AG08395 (cell line): ENCODE measurements around the gene UBE2L3.
"Not testable (repeated sequence)": the region's sequence is repeated elsewhere in the genome, so short reads cannot be mapped to it uniquely, and the experiment has no call there.

Source experiments
- DNase-seq: peaks from one replicate; pipeline ENCODE4 v3.0.0; 2012; ENCODE audit warnings: mixed read lengths, low spot score

UBE2L3 gene

DNA sequence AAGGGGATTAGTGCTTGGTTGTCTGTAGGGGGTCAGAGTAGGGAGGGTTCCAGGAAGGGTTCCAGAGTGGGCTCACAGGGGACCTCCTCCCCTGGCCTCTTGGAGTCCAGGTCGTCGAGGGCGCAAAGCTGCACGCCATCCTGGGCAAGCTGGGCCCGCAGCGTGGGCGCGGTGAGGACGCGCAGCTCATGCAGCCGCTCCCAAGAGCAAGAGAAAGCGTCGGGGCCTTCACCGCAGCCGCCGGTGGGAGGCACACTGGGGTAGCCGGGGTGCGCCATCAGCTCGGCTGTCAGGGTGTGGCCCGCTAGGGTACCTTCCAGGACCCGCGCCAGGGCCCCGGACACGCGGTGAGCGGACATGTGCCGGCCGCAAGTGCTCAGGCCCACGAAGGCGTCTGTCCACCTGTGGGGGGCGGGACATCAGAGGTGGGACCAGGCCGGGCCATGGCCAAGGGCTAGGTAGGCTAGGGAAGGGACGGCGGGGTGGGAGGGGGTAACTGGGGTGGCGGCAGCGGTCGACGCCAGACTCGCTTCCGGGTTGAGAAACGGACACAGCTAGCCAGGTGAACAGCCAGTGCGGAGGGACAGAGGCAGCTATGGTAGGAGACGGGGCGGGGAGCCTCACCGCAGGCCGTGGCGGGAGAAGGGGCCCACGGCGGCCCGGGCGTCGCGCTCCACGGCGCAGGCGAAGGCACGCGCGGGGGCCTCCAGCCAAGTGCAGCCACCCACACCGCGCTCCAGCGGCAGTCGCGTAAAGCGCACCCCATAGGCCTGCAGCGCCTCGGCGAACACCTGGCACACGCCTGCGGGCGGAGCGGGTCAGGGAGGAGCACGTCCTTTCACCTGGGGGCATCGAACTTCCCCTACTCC, 61.1 kb downstream of the UBE2L3 start:
- no peak for DNase-seq

GRCh38 chr22:21629255-21630149, 62.0 kb downstream of the UBE2L3 start, which contains the start of gene YDJC:
TSS of gene YDJC (minus strand) at chr22:21630022. CDS start at chr22:21630014, 8 bp downstream.
- peak; percentile 95 for DNase-seq

GRCh38 chr22:21631025-21631424, 63.5 kb downstream of the UBE2L3 start:
- no peak for DNase-seq

DNA sequence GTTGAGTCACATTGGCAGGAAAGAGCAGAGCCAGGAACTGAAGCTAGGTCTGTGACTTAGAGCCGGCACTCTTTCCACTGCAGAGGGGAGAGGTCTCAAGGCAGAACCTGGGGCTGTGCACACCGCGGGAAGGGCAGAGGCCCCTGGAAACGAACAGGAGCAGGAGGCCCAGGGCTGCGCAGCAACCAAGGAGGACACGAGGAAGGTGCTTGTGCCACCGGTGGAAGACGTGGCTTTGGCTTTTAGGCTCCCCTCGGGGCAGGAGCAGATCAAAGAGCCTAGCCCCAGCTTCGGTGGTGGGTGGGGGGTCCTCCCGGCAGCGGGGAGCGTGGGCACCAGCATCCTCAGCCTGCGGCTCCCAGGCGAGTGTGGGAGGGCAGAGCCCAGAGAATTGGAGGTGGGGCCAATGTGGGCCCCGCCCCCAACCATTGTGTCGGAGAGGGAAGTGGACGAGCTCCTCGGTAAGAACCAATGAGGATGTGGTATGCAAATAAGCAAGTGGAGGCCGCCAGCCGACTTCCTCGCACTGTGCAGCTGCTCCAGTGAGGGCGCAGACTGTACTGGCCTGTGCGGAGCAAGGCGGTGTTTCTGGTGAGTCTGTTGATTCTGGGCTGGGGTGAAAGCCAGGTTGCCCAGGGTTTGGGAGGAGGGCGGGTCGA, 64.9 kb downstream of the UBE2L3 start, which contains the start of gene CCDC116:
Gene CCDC116, plus strand, starts transcription at position 524 of the 659 bp plus-strand sequence. CDS start 422 bp downstream, outside the sequence.
- no peak for DNase-seq

- DNase-seq = no peak
These were observed 65.4 kb downstream of the UBE2L3 start for GRCh38 chr22:21632931-21633330.

GRCh38 chr22:21633481-21633880, 66.0 kb downstream of the UBE2L3 start:
- no peak for DNase-seq

DNA sequence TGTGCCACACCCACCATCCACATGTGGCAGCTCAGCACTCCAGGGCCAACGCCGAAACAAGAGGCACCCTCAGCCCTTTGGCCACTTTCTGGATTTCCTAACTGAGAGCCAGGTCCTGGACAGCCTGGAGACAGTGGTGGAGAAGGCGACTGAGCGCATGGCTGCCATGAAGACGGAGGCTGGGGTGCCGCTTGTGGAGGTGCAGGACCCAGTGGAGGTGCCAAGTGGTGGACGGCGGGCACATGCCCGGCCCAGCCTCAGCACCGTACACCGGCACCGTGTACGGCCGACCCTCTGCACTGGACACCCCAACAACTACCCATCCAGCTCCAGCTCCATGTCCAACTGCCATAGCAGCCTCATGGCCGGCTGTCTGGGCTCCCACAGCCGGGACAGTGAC, 66.6 kb downstream of the UBE2L3 start:
- DNase-seq = no peak

GRCh38 chr22:21634844-21635243, 67.3 kb downstream of the UBE2L3 start:
- no peak for DNase-seq

- no peak for DNase-seq
These were observed 68.4 kb downstream of the UBE2L3 start for GRCh38 chr22:21635771-21636510.

DNA sequence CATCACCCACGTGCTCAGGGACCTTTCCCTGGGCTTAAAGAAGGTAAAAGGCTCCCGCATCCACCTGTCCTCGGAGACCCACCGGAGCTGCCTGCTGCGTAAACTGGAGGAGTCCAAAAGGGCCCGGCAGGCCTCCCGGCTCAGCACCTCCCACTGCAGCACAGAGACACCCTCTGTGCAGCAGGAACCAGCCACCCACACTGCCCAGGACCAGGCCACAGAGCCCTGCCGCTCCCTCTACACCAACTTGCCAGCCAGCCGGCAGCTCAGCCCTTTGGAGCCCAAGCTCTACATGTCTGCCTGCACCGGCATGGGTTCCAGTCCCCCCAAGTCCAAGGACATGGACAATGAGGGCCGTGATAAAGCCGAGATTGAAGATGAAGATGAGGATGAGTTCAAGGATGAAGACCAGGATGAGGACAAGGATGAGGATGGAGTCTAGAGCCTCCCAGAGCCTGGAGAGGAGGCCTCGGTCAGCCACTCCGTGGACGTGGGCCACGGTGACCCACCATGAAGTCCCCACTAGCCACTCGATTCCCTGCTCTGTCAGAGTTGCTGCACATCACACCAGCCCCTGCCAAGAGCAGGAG, 69.2 kb downstream of the UBE2L3 start:
- DNase-seq = no peak

- DNase-seq = not testable (repeated sequence)
These were observed 69.9 kb downstream of the UBE2L3 start for GRCh38 chr22:21637450-21637849.

DNA sequence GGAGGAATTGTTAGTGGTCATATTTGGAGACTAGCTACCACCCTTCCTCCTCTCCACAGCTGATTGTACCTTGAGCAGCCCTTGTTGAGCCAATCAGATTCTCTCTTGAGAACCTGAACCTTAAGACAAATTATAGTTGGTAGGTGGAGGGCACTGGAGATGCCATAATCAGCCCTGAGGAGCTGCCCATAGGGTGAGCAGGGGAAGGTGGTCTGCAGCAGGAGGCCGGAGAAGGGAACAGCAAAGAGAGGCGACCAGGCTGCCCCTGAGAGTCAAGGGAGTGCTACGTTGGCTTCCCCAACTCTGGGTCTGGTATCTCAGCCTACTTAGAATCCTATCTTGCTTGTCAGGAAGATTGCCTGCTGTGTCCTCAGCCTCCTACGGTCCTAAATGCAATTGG, 71.8 kb downstream of the UBE2L3 start:
- no peak for DNase-seq

DNA sequence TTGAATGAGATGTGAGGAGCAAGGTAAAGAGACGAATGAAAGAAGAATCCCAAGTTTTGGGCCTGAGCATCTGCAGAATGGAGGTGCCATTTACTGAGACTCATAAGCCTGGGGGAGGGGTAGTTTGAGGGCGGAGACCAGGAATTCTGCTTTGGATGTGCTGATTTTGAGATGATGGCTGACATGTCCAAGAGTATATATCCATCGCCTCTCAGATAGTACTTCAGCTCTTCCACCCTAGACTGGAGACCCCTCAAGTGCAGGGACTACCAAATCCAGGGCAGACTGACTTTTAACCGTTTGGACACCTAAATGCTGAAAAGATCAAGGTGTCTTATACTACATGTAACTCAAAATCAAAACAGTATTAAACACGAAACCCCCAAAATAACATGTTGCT, 73.3 kb downstream of the UBE2L3 start:
- no peak for DNase-seq

- DNase-seq = peak; percentile 64
These were observed 73.9 kb downstream of the UBE2L3 start for GRCh38 chr22:21641417-21641788.

DNA sequence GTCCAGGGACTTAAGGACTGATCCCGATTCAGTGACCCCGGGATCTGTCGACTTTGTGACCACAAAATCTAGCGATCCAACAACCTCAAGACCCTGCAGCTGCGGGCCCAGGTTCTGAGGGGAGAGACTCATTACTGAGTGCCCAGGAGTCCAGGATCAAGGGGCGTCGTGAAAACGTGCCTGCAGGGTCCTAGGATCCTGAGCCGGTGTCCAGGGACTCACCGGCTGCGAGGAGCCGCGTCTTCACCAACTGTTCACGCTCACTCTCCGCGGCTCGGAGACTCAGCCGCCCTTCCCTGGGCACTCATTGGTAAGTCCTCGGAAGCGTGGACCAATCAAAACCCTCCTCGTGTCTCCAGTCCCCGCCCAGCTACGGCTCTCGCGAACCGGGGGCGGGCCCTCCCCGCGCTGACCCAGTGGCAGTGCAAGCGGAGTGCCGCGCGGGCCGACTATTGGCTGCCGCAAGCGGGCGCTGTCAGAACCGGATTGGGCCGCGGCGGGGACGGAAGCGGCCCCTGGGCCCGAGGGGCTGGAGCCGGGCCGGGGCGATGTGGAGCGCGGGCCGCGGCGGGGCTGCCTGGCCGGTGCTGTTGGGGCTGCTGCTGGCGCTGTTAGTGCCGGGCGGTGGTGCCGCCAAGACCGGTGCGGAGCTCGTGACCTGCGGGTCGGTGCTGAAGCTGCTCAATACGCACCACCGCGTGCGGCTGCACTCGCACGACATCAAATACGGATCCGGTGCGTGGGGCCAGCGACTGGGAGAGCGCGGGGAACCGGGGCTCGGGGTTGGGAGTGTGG, 74.5 kb downstream of the UBE2L3 start, which contains the start of gene SDF2L1:
Gene SDF2L1, plus strand, starts transcription at position 514 of the 795 bp plus-strand sequence. Its CDS starts 35 bp downstream, at position 549.
- peak; percentile 99 for DNase-seq

DNA sequence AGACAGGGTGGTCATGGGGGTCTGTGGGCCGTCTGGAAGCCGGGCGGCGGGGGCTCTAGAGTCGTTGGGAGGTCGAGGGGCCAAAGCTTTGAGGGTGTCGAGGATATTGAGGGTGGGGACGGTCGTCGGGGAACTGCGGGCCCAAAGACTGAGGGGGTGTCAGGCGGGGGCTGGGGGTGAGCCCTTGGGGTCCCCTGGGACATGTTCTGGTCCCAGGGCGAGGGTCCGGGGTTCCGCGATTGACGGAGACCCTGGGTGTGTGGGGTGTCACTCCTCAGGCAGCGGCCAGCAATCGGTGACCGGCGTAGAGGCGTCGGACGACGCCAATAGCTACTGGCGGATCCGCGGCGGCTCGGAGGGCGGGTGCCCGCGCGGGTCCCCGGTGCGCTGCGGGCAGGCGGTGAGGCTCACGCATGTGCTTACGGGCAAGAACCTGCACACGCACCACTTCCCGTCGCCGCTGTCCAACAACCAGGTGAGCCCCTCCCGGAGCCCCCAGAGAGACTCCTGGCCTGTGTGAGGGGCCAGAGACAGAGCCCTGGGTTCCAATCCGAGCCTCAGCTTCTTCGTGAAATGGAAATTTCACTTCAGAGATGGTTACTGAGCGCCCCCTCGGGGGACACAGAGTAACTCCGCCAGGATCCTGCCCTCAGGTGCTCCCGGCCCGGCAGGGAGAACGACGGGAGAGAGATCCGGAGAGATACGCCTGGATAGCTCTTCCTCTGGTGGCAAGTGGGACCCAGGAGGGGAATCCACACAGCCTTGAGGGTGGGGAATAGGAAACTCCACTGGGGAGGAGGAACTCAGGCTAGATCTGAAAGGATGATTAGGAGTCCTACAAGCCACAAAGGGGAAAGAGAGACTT, 75.3 kb downstream of the UBE2L3 start:
- DNase-seq = no peak

- no peak for DNase-seq
These were observed 76.2 kb downstream of the UBE2L3 start for GRCh38 chr22:21643533-21644357.

DNA sequence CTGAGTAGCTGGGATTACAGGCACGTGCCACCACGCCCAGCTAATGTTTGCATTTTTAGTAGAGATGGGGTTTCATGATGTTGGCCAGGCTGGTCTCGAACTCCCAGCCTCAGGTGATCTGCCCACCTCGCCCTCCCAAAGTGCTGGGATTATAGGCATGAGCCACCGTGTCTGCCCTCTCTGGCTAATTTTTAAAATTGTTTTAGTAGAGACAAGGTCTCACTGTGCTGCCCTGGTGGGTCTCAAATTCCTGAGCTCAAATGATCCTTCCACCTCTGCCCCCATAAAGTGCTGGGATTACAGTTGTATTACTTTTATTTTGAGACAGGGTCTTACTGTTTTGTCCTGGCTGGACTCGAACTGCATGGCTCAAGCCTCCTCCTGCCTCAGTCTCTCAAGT, 78.0 kb downstream of the UBE2L3 start:
- DNase-seq = not testable (repeated sequence)
